Measurements from ENCODE around the gene MYO1D. TPM values are rescaled to one million over a fixed set of nuclear protein-coding genes. Genes with fewer than 3 reads are reported as not detected.
A peak's percentile ranks its signal among the peaks of the same experiment; 100 is the strongest.

Gene MYO1D
- total RNA-seq, 1 experiment from 2014 or later: 23.5 TPM

- Histone ChIP-seq H3F3A (ENCODE audit: low read length, unreplicated experiment) (no peaks in the 10 kb centered on the region), H3K9me3 (ENCODE audit: low read length) (no peaks in the 10 kb centered on the region), H3K4me1 (ENCODE audit: insufficient read depth, low read length) (peaks cover 16% of the 10 kb centered on the region), H3K79me2 (ENCODE audit: low read length) (no peaks in the 10 kb centered on the region), H3K4me3 (ENCODE audit: low read length) (no peak overlapping the region), H3K9ac (ENCODE audit: low read length) (no peak overlapping the region), H3K4me2 (ENCODE audit: low read length) (no peak overlapping the region), H3K9me2 (replicated peaks; ENCODE audit: low read length) (no peaks in the 10 kb centered on the region), H3K36me3 (ENCODE audit: low read depth, low read length) (no peaks in the 10 kb centered on the region), H3K27me3 (ENCODE audit: low read length) (no peaks in the 10 kb centered on the region), H4K20me1 (ENCODE audit: low read length) (no peaks in the 10 kb centered on the region), H3K27ac (ENCODE audit: low read length) (no peak overlapping the region), H2AFZ (ENCODE audit: low read length) (no peak overlapping the region)
- intact Hi-C loops (cut with micrococcal nuclease): no loop called here
- no TSS peak for BruUV-seq (replicated peaks)
- TF ChIP-seq, protein P1, sequence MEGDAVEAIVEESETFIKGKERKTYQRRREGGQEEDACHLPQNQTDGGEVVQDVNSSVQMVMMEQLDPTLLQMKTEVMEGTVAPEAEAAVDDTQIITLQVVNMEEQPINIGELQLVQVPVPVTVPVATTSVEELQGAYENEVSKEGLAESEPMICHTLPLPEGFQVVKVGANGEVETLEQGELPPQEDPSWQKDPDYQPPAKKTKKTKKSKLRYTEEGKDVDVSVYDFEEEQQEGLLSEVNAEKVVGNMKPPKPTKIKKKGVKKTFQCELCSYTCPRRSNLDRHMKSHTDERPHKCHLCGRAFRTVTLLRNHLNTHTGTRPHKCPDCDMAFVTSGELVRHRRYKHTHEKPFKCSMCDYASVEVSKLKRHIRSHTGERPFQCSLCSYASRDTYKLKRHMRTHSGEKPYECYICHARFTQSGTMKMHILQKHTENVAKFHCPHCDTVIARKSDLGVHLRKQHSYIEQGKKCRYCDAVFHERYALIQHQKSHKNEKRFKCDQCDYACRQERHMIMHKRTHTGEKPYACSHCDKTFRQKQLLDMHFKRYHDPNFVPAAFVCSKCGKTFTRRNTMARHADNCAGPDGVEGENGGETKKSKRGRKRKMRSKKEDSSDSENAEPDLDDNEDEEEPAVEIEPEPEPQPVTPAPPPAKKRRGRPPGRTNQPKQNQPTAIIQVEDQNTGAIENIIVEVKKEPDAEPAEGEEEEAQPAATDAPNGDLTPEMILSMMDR (conservative IDR thresholded peaks at IDR 0.05; ENCODE audit: low read depth, low read length): no peak
- TF ChIP-seq EZH2phosphoT487 (IDR thresholded peaks at IDR 0.05; ENCODE audit: borderline replicate concordance, low read length) (no peak), EZH2 (IDR thresholded peaks at IDR 0.05; ENCODE audit: low read length, unreplicated experiment) (no peak)
- ATAC-seq (peak; percentile 10; the same call in 1 of the 2 replicates), DNase-seq (no peak)
- POLR2A ChIA-PET (ENCODE audit: unreplicated experiment): no interaction called here
- CTCF ChIA-PET: interaction anchor here (1.0 kb wide), 1 partner anchor 23 kb away, joined by 4 read pairs; no protein-coding TSS in a partner anchor
Observed at GRCh38 chr17:32772453-32773025, 104.4 kb downstream of the MYO1D start.

- no TSS peak for BruUV-seq (replicated peaks)
- Histone ChIP-seq H3K4me1 (ENCODE audit: insufficient read depth, low read length) (peaks cover 16% of the 10 kb centered on the region), H3K4me2 (ENCODE audit: low read length) (peak overlapping the region; percentile 21; the same call in 1 of the 2 replicates)
Observed at GRCh38 chr17:32771396-32771795, 105.5 kb downstream of the MYO1D start.

GRCh38 chr17:32769846-32770245 is 107.1 kb downstream of the MYO1D start:
- Histone ChIP-seq H3K79me2 (ENCODE audit: low read length) (no peaks in the 10 kb centered on the region), H3K9ac (ENCODE audit: low read length) (no peak overlapping the region), H3K27ac (ENCODE audit: low read length) (no peak overlapping the region), H3K4me1 (ENCODE audit: insufficient read depth, low read length) (peaks cover 16% of the 10 kb centered on the region), H3F3A (ENCODE audit: low read length, unreplicated experiment) (no peaks in the 10 kb centered on the region), H3K9me2 (replicated peaks; ENCODE audit: low read length) (no peaks in the 10 kb centered on the region), H3K9me3 (ENCODE audit: low read length) (no peaks in the 10 kb centered on the region), H3K27me3 (ENCODE audit: low read length) (no peaks in the 10 kb centered on the region), H3K4me2 (ENCODE audit: low read length) (no peak overlapping the region), H2AFZ (ENCODE audit: low read length) (no peak overlapping the region), H3K36me3 (ENCODE audit: low read depth, low read length) (no peaks in the 10 kb centered on the region), H4K20me1 (ENCODE audit: low read length) (no peaks in the 10 kb centered on the region), H3K4me3 (ENCODE audit: low read length) (no peak overlapping the region)
- intact Hi-C loops (cut with micrococcal nuclease): no loop called here
- TF ChIP-seq, protein P1 (conservative IDR thresholded peaks at IDR 0.05; ENCODE audit: low read depth, low read length): peak; percentile 44
- TF ChIP-seq EZH2phosphoT487 (IDR thresholded peaks at IDR 0.05; ENCODE audit: borderline replicate concordance, low read length): no peak
- BruUV-seq (replicated peaks): no TSS peak
- DNase-seq: peak; percentile 20
- ChIA-PET POLR2A (ENCODE audit: unreplicated experiment) (no interaction called here), CTCF (no interaction called here)
- no peak for ATAC-seq

More at GRCh38 chr17:32771396-32771795, 105.5 kb downstream of the MYO1D start:
- ChIA-PET POLR2A (ENCODE audit: unreplicated experiment) (no interaction called here), CTCF (interaction anchor here (1.2 kb wide), 1 partner anchor 106 kb away, joined by 4 read pairs; no protein-coding TSS in a partner anchor)
- no peaks in the 10 kb centered on the region for H4K20me1 ChIP-seq (ENCODE audit: low read length)
- no peaks in the 10 kb centered on the region for H3K79me2 ChIP-seq (ENCODE audit: low read length)
- no peak overlapping the region for H3K4me3 ChIP-seq (ENCODE audit: low read length)
- no peaks in the 10 kb centered on the region for H3K27me3 ChIP-seq (ENCODE audit: low read length)
- no peak overlapping the region for H2AFZ ChIP-seq (ENCODE audit: low read length)
- H3K9me3 ChIP-seq (ENCODE audit: low read length): no peaks in the 10 kb centered on the region
- ATAC-seq (peak; percentile 99), DNase-seq (peak; percentile 69)
- H3K9me2 ChIP-seq (replicated peaks; ENCODE audit: low read length): no peaks in the 10 kb centered on the region
- no peaks in the 10 kb centered on the region for H3K36me3 ChIP-seq (ENCODE audit: low read depth, low read length)
- intact Hi-C loops (cut with micrococcal nuclease): no loop called here
- H3K27ac ChIP-seq (ENCODE audit: low read length): peak overlapping the region; percentile 59
- H3F3A ChIP-seq (ENCODE audit: low read length, unreplicated experiment): no peaks in the 10 kb centered on the region
- H3K9ac ChIP-seq (ENCODE audit: low read length): peak overlapping the region; percentile 22; the same call in 1 of the 2 replicates
- TF ChIP-seq EZH2 (IDR thresholded peaks at IDR 0.05; ENCODE audit: low read length, unreplicated experiment) (no peak), EZH2phosphoT487 (IDR thresholded peaks at IDR 0.05; ENCODE audit: borderline replicate concordance, low read length) (no peak)
- TF ChIP-seq, protein P1 (conservative IDR thresholded peaks at IDR 0.05; ENCODE audit: low read depth, low read length): no peak
